ENCODE data around the gene RAP1B. TPM values are rescaled to one million over a fixed set of nuclear protein-coding genes. Genes with fewer than 3 reads are reported as not detected.

The RAP1B gene
- total RNA-seq, 1 experiment from 2014 or later: 86.9 TPM

DNA sequence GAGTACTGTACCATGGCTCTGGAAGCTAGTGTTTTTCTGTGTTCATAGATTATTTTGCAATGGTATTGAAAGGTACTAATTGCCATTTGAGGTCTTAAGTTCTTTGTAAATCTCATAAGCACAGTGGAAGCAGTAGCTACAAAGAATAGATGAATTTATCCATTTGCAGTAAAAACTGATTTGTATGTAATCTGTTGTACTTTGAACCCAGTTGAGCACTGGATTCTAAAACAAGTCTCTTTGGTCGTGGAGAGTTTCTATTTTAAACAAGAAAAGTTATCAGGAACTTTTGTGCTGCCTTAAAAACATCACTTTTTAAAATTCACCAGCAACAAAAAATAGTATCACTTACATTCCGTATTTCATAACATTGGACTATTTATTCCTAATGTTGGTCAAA is 4.1 kb downstream of the RAP1B start:
- CTCF ChIA-PET: no interaction called here
- peaks cover 7% of the 10 kb centered on the region for H3K36me3 Mint-ChIP-seq
- H3K4me3 Mint-ChIP-seq: no peak overlapping the region
- H3K9me3 Mint-ChIP-seq: peaks cover 3% of the 10 kb centered on the region
- peak overlapping the region; percentile 42 for H3K27ac Mint-ChIP-seq
- no peak for TF ChIP-seq HMGA2 (CRISPR knock-in tag; IDR thresholded peaks at IDR 0.05)
- H3K4me1 Mint-ChIP-seq: peaks cover 56% of the 10 kb centered on the region
- no peak for DNase-seq (ENCODE audit: low spot score)
- no peaks in the 10 kb centered on the region for H3K27me3 Mint-ChIP-seq (ENCODE audit: low read depth)
- ATAC-seq: no peak
- POLR2A ChIA-PET: interaction anchor here (0.6 kb wide), 1 partner anchor 10 kb away, joined by 3 read pairs; no protein-coding TSS in a partner anchor

DNA sequence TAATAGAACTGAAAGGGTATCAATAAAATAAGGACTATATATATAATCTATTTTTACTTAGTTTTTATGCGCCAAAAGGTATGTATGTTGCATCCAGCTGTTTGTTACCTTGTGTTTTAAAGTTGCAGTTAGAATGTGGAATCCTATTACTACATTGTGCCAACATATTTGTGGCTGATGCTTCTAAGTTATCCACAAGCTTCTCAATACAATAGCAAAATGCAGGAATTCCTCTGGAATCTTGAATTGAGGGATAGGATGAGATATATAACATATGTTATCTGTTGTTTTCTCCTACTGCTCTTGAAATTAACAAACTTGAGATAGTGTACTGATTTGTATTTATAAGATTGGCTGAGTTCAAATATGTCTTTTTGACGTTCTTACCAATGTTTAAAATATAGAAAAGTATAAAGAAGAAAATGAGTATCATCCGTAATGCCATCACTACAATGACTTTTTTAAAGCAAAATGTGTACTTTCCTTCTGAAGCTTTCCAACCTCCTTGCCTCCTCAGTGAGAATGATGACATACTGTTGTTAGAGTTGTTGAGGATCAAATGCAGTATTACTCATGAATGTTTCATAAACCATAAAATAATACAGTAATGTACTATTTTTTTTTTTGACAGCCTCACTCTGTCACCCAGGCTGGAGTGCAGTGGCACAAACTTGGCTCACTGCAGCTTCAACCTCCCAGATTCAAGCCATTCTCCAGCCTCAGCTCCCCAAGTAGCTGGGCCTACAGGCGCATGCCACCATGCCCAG is 6.6 kb downstream of the RAP1B start:
- TF ChIP-seq EMX1 (CRISPR knock-in tag; IDR thresholded peaks at IDR 0.05) (no peak), KAT7 (CRISPR knock-in tag; IDR thresholded peaks at IDR 0.05; ENCODE audit: borderline replicate concordance) (no peak), SP1 (CRISPR knock-in tag; conservative IDR thresholded peaks at IDR 0.05) (no peak), TEAD4 (CRISPR knock-in tag; IDR thresholded peaks at IDR 0.05) (no peak), MXD4 (CRISPR knock-in tag; IDR thresholded peaks at IDR 0.05; ENCODE audit: borderline replicate concordance) (no peak), JAZF1 (CRISPR knock-in tag; IDR thresholded peaks at IDR 0.05) (no peak), MYBL2 (CRISPR knock-in tag; IDR thresholded peaks at IDR 0.05) (no peak), ZNF219 (CRISPR knock-in tag; IDR thresholded peaks at IDR 0.05; ENCODE audit: borderline replicate concordance) (no peak), TCF7 (CRISPR knock-in tag; IDR thresholded peaks at IDR 0.05; ENCODE audit: low read depth) (no peak), ZNF396 (CRISPR knock-in tag; IDR thresholded peaks at IDR 0.05; ENCODE audit: borderline replicate concordance) (no peak)
- TF ChIP-seq, protein P1, sequence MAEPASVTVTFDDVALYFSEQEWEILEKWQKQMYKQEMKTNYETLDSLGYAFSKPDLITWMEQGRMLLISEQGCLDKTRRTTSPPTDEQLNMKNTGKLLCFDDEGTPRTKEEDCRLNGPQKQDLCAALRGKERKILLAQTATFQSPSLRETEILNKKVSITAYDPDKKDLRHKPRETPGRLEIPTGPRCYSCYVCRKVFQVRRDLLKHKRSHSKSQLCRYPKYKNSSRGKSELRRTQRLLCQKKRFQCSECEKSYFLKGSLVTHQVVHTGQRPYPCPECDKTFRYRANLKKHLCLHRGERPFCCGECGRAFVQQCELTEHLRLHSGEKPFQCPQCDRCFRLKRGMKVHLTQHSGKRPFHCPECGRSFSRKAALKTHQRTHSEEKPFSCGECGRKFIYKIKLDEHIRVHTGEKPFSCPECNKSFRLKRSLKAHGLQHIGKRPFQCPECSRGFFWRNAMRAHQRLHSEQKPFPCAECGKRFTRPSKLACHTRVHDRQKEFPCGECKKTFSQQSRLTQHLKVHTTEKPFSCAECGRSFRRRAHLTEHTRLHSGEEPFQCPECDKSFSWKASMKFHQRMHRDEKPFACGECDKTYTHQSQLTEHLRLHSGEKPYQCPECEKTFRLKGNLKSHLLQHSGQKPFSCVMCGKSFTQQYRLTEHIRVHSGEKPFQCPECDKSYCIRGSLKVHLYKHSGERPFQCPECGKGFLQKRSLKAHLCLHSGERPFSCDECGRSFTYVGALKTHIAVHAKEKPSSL (CRISPR knock-in tag; conservative IDR thresholded peaks at IDR 0.05): no peak
- TF ChIP-seq, protein P2, sequence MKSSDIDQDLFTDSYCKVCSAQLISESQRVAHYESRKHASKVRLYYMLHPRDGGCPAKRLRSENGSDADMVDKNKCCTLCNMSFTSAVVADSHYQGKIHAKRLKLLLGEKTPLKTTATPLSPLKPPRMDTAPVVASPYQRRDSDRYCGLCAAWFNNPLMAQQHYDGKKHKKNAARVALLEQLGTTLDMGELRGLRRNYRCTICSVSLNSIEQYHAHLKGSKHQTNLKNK (CRISPR knock-in tag; IDR thresholded peaks at IDR 0.05): no peak
- TF ChIP-seq, protein P3, sequence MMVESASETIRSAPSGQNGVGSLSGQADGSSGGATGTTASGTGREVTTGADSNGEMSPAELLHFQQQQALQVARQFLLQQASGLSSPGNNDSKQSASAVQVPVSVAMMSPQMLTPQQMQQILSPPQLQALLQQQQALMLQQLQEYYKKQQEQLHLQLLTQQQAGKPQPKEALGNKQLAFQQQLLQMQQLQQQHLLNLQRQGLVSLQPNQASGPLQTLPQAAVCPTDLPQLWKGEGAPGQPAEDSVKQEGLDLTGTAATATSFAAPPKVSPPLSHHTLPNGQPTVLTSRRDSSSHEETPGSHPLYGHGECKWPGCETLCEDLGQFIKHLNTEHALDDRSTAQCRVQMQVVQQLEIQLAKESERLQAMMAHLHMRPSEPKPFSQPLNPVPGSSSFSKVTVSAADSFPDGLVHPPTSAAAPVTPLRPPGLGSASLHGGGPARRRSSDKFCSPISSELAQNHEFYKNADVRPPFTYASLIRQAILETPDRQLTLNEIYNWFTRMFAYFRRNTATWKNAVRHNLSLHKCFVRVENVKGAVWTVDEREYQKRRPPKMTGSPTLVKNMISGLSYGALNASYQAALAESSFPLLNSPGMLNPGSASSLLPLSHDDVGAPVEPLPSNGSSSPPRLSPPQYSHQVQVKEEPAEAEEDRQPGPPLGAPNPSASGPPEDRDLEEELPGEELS (CRISPR knock-in tag; IDR thresholded peaks at IDR 0.05): no peak
- TF ChIP-seq, protein P4, sequence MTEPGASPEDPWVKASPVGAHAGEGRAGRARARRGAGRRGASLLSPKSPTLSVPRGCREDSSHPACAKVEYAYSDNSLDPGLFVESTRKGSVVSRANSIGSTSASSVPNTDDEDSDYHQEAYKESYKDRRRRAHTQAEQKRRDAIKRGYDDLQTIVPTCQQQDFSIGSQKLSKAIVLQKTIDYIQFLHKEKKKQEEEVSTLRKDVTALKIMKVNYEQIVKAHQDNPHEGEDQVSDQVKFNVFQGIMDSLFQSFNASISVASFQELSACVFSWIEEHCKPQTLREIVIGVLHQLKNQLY (CRISPR knock-in tag; IDR thresholded peaks at IDR 0.05): no peak
- TF ChIP-seq, protein P5, sequence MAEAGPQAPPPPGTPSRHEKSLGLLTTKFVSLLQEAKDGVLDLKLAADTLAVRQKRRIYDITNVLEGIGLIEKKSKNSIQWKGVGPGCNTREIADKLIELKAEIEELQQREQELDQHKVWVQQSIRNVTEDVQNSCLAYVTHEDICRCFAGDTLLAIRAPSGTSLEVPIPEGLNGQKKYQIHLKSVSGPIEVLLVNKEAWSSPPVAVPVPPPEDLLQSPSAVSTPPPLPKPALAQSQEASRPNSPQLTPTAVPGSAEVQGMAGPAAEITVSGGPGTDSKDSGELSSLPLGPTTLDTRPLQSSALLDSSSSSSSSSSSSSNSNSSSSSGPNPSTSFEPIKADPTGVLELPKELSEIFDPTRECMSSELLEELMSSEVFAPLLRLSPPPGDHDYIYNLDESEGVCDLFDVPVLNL (CRISPR knock-in tag; IDR thresholded peaks at IDR 0.05; ENCODE audit: borderline replicate concordance, low read depth): no peak
- ChIA-PET POLR2A (interaction anchor here (0.6 kb wide), 1 partner anchor 20 kb away, joined by 3 read pairs; no protein-coding TSS in a partner anchor), CTCF (interaction anchor here (0.7 kb wide), 1 partner anchor 252 kb away, joined by 3 read pairs; no protein-coding TSS in a partner anchor)
- H3K4me1 Mint-ChIP-seq: peaks cover 67% of the 10 kb centered on the region
- DNase-seq (ENCODE audit: low spot score): no peak
- peaks cover 7% of the 10 kb centered on the region for H3K36me3 Mint-ChIP-seq
- no peak overlapping the region for H3K4me3 Mint-ChIP-seq
- no peaks in the 10 kb centered on the region for H3K27me3 Mint-ChIP-seq (ENCODE audit: low read depth)
- ATAC-seq: no peak
- H3K27ac Mint-ChIP-seq: no peak overlapping the region
- H3K9me3 Mint-ChIP-seq: peaks cover 3% of the 10 kb centered on the region
